Activated CD8-positive, alpha-beta memory T cell treated with anti-CD3 and anti-CD28 coated beads for 24 hours (primary cell): ENCODE data around the gene CTDSP2.
"Not testable (repeated sequence)": the region's sequence is repeated elsewhere in the genome, so short reads cannot be mapped to it uniquely, and the experiment has no call there.

Source experiments
- DNase-seq: peaks from one replicate; pipeline ENCODE4 v3.0.0-alpha.2; 2020

Gene CTDSP2

DNA sequence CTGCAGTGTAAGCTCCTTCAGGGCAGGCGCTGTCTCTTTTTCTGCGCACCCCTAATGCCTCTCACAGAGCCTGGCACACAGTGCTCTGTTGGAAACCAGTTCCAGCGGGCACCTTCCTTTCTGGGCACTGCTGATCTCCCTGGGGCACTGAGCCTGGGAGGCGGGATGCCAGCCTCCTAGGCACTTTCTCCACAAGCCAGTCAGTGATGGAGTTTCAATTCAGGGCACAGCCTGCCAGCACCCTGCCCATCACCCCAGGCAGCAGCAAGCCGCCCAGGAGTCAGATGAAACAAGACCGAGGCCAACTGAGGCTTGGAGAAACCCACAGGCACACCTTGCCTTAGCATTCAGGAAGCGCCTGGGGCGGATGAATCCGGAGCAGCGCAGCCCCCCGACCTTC is 5.7 kb upstream of the CTDSP2 start:
- DNase-seq: no peak

DNA sequence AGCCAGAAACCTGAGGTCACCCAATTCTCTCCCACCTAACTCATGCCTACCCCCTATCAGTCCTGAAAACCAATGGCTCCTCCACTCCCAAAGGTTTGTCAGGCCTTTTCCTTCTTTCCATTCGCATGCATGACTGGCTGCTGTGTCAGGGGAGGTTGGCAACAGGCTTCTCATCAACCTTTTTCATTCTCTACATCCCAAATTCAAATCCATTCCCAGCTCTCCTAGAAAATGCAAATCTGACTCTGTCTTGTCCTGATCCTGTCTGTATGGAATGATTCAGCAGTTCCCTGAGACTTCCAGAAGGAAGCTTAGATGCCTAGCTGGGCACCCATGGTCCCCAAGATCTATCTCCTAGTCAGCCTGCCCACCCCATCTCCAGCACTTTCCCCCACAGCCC is 5.0 kb upstream of the CTDSP2 start:
- no peak for DNase-seq

DNA sequence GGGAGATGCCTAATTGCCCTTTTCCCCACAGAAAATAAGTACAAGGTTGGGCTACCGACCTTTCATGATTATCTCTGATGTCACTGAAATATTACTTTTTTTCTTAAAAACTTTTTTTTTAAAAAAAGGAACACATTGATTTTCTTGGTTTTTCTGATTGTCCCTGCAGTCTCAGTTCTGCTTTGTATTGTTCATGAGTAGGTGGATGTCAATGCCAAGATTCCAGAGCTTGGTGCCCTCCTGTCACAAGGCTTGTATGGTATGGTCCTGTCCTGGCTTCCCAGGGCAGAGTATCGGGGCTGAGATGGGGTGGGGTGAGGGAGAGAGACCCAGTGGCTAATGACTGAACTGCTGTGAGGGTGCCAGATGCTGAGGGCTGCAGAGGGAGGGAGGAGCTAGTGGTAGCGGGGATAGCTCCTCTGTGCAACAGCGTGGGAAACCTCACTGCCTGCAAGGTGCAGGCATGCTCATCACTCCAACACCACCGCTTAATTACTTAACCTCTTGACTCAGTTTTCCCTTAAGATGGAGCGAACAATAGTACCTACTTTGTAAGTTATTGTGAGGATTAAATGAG is 4.4 kb upstream of the CTDSP2 start:
- DNase-seq: no peak

DNA sequence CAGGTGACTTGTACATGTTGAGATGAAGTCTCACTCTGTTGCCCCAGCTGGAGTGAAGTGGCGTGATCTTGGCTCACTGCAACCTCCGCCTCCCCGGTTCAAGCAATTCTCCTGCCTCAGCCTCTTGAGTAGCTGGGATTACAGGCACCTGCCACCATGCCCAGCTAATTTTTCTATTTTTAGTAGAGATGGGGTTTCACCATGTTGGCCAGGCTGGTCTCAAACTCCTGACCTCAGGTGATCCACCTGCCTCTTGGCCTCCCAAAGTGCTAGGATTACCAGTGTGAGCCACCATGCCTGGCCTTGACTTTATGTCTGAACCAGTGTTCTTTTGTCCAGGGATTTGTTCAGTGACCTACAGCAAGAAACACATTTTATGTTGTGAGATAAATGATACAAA is 2.9 kb upstream of the CTDSP2 start:
- not testable (repeated sequence) for DNase-seq

DNA sequence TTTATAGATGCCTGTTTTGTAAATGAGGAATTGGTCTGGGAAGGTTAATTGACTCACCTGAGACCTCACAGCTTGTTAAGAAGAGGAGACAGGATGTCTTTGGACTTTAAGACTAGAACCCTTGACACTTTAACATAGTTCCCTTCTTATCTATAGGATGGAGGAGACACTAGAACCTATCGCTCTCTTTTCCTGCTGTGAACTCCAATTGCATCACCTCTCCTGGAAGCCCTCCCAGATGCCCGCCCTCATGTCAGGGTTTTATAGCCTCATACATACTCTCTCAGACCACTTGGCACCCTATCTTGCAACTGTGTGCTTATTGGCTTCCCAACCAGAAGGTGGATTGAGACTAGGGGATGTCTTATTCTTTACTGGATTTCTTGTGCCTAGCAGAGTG is 2.5 kb upstream of the CTDSP2 start:
- no peak for DNase-seq

DNA sequence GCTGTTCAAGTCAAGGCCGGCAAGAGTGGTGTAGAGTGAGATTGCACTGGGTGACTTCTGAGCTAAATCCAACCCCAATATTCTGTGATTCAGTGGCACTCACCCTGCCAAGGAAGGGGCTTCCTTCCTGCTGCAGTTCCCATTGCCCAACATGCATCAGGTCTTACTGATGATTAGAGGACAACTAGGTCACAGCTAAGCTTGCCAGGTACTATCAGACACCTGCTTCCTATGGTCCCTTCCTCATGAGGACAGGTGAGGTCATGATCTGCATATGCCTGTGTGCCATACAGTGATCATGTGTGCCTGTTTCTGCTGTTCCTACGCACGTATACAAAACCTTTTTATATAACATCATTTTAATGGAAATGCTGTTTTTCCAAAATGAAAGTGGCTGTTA is 1.7 kb upstream of the CTDSP2 start:
- DNase-seq: no peak

DNA sequence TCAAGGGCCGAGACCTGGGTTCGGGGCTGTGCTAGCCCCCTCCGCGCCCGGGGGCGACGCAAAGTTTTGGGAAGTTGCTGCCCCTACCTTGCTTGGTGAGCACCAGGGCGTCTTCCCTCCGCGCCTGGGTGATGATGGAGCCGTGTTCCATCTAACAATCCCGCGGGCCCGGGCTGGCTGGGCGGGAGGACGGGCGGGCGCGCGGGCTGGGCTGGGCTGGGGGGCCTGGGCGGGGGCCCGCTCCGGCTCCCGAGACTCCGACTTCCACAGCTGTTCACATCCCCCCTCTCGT is 298 bp downstream of the CTDSP2 start:
- no peak for DNase-seq

DNA sequence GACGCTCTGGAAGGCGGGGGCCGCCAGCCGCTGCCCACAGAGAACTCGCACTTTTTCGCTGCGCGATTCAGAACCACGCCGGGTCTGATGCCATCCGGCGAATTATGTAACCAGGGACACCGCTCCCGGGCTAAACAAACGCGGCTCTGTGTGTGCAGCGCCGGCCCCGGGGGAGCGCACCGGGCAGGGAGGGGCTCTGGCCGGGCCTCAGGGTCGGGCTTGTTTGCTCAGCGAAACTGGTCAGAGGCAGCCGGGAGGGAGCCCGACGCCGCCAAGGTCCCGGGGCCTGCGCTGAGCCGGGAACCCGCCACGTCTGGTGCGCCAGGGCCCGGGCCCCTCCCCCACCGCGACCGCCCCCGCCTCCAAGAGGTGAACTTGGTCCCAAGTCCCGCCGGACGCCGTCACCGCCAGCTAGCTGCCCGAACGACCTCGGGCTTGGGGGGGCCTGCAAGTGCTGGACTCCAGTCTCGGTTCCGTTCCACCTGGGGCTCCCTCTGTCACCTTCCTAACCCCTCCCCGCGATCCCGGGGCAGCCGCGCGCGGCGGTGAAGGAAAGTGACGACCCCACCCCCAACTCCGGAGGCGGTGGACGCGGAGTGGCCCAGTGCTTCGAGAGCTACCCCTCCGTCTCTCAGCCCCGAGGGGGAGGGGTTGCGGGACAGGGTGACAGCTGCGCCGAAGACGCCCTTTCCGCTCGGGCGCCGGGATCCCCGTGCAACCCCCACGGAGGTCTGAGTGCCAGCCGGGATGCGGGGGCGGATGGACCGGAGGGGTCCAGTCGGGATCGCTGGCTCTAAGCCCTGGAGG is 848 bp downstream of the CTDSP2 start:
- DNase-seq: peak; percentile 87

DNA sequence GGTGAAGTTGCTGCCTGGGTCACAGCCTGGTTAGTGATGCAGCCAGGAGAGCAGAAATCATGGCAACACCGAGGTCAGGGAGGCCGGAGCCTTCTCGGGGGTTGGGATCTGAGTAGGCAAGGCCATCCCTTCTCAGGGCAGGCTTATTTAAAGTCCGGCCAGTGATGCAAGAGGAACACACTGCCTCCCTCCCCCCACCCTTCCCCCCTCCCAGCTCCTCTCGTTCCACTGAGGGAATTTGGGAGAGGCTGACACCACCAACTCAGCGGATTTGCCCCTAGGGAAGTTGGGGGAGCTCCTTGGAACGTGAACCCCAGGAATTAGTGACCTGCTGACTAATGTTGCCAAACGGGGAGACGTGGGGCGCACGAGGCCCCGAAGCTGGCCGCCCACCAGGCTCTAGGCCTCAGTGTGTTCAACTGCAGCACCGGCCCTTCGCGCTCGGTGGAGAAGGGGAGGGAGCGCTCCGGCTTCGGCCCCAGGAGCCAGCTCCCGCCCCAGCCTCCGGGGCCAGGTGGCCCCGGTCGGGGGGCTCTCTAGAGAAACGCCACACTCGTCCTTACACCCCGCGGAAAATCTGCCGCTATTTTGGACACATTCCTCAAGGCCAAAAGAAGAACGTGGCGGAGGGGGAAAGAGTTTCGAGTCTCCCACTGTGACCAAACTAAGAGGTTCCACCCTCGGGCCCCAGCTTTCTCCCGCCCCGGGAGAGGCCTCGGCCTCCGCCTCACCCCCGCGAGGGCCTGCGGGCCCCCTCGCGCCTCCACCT is 1.6 kb downstream of the CTDSP2 start:
- DNase-seq: peak; percentile 82

DNA sequence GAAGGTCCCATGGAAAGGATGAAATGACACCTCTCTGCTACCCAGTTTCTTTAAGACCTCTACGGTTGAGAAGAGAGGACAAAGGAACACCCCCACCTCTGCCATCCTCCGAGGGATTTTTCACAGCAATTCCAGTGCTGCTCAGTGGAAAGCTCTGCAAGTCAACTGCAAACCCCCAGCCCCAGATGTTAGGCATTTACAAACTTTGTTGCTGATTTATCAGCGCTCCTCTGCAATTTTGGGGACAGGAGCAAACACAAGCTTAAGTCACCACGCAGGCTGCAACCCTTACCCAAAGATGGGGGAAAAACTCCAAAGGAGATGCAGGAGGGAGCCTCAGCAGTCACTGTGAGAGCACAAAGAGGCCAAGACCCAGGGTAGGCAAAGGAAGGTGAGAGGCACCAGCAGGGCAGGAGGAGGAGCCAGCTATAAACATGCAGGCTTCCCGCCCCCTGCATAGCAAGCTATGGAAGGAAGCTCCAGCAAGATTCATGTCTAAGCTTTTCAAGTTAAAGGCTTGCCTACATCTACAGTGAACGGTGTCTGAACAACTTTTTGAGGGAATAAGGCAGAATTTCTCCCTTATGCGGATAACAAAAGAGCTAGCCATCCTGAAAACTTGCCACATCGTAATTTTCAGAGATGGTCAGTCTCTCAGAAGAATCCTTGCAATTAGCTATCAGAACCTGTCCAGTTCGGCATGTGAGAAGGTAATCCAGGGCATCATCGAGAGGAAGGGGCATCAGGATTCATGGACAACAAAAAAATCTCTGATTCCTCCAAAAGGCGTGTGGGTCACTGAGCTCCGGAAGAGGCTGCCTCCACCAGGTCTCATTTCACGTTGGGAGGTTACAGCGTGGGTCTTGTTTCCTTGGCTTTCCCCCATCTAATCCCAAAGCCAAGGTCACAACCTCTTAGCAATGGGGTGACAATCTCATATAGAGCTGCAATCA is 3.9 kb downstream of the CTDSP2 start:
- DNase-seq: no peak

DNA sequence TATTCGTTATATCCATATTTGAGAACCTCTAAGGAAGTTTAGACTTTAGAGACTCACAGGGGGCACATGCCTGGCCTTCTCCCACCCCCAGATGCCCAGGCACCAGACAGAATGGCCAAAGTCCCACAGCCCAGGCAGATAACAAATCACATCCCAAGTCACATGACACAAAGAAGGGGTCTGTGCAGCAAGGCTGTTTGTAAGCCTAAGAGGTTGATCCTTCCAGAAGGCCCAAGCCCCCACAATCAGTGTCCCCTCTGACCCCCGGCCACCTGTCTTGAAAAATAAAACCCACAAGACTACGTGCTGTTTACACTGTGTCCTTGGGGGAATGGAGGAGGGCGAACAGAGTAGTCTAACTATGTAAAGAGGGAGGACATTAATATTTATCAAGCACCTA is 5.1 kb downstream of the CTDSP2 start:
- DNase-seq: no peak

DNA sequence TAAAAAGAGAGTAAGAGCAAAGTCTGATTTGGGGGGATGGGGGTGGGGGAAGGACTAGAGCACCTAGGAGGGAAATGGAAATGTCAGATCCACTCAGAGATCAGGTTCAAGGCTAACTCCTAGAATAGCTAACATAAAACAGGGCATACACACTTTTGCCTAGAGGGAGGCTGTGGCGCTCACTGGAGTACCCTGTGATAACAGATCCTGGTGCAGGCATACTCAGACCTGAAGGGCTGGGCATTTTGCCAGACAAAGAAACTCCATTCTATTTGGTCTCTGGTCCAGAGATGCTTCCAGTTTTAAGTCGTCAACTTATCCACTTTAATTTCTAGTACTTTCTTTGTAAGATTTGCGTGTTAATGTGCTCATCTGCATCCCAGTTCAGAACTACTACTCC is 5.8 kb downstream of the CTDSP2 start:
- no peak for DNase-seq

DNA sequence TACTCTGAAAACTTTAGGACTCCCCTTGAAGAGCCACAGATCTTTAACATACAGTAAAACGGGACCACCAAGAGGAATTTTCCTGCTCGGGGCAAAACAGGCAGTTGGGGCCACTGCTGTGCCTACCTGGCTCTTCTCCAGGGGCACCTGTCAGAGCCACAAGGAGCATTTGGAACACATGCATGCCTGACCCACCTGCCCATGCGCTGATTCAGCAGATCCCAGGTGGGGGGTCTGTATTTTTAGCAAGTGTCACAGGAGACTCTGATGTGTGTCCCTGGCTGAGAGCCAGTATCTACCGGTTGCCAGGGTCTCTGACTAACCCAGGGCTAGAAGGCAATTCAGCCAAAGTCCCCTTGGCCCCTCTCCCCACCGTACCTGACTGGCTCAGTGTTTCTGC is 6.5 kb downstream of the CTDSP2 start:
- no peak for DNase-seq

DNA sequence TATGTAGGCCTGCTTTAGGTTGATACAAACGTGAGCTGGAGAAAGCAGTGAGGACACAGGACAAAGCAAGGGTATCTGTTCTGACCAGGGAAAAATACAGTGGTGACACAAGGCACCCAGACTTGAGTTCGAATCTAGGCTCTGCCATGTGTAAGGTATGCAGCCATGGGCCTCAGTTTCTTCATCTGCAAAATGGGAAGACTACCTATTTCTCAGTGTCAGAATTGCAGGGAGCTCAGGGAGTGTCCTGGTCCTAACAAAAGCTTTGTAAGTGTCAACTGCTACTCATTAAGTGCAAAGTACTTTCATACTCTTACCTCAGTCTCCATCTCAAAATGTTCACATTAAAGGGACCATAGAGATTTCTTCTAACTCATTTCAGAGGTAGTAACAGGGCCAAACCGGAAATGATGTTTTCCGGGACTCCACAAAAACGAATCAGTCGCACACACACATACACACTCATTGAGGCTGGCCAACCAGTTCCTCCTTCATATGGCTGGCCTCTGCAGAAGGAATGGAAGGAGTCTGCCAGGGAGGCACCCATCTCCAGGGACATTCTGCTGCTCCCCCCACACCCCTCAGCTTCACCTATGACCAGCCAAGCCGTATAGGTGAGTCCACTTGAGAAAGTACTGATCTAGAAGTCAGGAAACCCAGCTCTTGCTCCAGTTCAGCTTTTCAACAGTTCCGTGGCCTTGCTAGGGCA is 7.8 kb downstream of the CTDSP2 start:
- DNase-seq: no peak

DNA sequence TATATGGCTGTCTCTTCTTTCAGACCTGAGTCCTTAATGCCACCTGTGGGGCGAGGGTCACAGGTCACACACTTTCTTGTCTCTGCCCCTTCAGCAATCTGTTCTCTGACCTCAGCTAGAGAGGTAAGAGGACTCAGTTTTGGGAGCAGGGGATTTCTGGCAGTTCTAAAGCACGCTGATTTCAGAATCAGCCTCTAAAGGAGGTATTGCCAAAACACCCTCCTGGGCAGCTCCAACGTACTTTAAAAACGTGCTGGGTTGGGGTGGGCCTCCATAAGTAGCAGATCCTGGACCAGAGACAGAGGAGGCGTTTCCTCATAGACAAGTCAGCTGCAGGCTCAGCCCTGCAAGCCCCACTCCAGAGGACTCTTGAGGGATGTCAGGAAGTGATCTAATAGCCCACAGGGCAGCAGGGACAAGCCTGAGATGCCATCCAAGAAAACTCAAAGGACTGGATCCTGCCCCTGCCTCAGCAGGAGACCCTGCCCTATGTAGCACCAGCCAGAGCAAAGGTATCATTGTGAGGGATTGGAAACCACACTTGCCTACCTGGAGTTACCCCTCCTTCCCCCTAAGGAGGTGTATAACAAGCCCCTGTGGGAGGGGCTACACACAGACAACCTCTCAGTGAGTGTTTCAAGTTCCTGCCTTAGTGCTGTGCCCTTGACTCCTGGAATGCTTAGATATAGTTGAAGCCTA is 8.5 kb downstream of the CTDSP2 start:
- DNase-seq: no peak

DNA sequence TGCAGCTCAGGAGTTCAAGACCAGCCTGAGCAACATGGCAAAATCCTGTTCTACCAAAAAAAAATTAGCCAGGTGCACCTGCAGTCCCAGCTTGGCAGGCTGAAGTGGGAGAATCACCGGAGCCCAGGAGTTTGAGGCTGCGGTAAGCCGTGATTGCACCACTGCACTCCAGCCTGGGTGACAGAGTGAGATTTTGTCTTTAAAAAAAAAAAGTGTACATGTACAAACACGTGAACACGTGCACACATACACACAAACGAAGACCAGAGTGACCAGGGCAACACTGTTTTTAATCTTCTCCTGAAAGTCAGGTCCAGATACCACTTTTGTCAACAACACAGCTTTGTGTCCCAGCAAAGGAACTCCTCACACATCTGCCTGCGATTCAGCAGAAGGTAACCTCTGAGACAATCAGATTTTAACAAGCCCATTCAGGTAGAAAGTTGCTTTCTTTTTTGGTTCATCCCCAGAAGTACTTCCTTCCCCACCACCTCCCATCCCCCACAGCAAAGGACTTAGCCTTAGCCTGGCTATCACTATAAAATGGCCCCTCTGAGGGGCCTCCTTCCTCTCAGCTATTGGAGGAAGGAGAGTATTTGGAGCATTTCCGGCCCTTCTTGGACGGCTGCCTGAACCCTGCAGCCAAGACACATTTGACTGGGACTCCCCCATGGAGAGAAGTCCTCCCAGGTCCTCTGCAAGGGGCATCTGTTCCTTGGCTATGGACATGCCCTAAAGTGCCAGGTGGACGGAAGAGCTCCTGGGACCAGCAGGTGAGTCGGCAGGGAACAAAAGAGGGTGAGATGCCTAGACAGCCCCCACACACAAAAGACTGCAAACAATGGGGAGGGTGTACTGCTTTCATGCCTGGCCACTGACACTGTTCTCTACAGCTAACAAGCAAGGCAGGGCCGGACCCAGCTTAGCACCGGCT is 9.8 kb downstream of the CTDSP2 start:
- no peak for DNase-seq

DNA sequence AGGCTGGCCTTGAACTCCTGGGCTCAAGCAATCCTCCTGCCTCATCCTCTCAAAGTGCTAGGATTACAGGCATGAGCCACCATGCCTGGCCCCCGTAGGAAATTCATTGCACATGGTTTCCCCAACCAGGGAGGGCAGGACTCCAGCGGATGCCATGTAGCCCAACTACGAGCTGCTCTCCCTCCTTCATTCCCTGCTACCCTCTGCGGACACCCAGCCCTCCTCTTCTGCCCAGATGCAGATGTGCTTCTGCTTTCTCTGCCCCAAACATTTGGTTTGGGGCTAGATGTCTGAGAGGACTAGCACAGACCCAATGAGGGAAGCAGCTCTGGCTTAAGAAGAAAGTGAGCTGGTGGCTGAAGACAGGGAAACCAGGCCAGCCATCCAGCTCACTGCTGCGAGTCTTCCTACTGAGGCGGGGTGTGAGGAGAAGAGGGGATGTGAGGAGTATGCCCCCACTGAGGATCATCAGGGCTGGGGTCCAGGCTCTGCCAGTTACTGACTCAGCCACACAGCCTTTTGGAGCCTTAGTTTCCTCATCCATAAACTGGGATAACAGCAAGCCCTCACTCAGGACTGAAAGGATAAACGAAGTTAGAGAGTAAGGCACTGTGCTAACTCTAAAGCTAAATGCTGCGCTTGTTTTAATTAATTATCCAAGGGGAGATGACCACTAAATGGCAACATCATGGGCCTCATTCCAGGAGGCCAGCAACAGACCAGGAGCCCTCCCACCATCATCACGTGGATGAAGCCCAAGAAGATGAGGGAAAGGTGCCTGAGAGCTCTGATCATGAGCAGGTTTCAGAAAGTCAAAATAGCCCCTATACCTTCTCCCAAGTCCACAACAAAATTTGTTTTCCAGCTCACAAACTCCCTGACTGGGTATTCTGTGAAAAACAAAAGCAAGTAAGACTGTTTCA is 10.9 kb downstream of the CTDSP2 start:
- DNase-seq: no peak

DNA sequence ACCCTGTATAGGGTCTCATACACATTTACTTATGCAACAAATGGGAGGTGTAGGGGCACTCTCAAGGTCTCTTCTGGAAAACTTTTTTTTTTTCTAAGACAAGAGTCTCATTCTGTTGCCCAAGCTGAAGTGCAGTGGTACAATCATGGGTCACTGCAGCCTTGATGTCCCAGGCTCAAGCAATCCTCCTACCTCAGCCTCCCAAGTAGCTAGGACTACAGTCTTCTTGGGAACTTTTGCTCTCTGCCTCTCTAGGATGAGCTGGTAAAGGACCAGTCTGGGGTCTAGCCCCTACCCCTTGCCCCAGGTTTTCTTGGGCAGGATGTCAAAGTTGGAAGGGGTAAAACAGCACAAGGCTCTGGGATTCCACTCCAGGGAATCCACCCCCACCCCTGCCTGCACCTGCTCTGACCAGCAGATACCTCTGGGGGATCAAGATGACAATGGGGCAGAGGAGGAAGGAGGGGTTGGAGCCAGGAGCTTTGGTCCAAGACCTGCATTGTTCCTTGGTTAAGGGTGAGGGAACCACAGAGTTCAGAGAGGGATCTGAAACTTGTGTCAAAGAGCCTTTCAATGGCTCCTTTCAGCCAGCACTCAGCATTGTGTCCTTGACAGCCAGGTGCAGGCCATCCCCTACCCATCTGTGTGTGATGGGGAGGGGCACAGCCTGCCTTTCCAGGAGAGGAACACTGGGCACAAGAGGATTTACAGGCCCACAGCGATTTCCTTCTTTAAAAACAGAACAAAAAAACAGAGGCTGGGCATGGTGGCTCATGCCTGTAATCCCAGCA is 12.2 kb downstream of the CTDSP2 start:
- no peak for DNase-seq

DNA sequence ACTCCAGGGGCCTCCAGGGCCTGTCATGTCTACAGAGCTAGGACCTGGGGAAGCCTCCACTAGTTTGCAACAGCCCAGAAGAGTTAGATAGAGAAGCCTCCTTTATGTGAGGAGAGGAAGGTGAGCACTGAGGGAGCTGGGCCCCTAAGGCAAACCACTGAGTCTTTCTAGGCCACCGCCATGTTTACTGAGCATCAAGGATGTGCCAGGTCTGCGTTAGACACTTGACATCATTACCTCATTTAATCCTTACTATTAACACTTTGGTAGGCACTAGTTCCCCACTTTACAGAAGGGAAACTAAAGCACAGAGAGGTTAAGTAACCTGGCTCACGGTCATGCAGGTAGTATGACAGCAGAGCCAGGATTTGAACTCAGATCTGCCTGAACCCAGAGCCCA is 12.9 kb downstream of the CTDSP2 start:
- DNase-seq: no peak
